Loucy (cell line): ENCODE results near the gene BHLHE23.

Experiments
- CTCF ChIP-seq: fragments of 200-600 bp; sonication (generic); conservative IDR thresholded peaks from 2 replicates; pipeline ENCODE4 v1.5.1; 2014; ENCODE audit warnings: mild to moderate bottlenecking, antibody characterized with exemption, low read length
- EZH2phosphoT487 ChIP-seq: fragments of 200-600 bp; IDR thresholded peaks from 2 replicates; pipeline ENCODE4 v1.6.1; 2018; ENCODE audit warnings: antibody characterized with exemption, mild to moderate bottlenecking, moderate library complexity, borderline replicate concordance

GRCh38 chr20:62989201-62989601 lies 17.6 kb downstream of the BHLHE23 start:
- TF ChIP-seq CTCF (no peak), EZH2phosphoT487 (no peak)
